HepG2 (cell line): ENCODE results near the gene JAG1. TPM values are rescaled to one million over a fixed set of nuclear protein-coding genes. Genes with fewer than 3 reads are reported as not detected.
A peak's percentile ranks its signal among the peaks of the same experiment; 100 is the strongest.

ENCODE experiments used
- ATAD3A ChIP-seq: sonication (generic); formaldehyde crosslinking; IDR thresholded peaks from 2 replicates; pipeline ENCODE4 v1.4.0; 2020; ENCODE audit warnings: missing genetic modification reagents
- ATF5 ChIP-seq: sonication (generic); formaldehyde crosslinking; IDR thresholded peaks from 2 replicates; pipeline ENCODE4 v1.4.0; 2020; ENCODE audit warnings: mild to moderate bottlenecking, low read depth, missing genetic modification reagents
- HMGA1 ChIP-seq: sonication (generic); formaldehyde crosslinking; conservative IDR thresholded peaks from 2 replicates; pipeline ENCODE4 v1.4.0; 2020; ENCODE audit warnings: missing genetic modification reagents
- KDM5B ChIP-seq: sonication (generic); formaldehyde crosslinking; IDR thresholded peaks from 2 replicates; pipeline ENCODE4 v1.4.0; 2020; ENCODE audit warnings: missing genetic modification reagents, mild to moderate bottlenecking, borderline replicate concordance
- KMT2B ChIP-seq: IDR thresholded peaks from 2 replicates; pipeline ENCODE4 v1.6.1; 2016; ENCODE audit warnings: missing genetic modification reagents, missing compliant biosample characterization
- MXD4 ChIP-seq: IDR thresholded peaks from 2 replicates; pipeline ENCODE4 v1.6.1; 2016; ENCODE audit warnings: mild to moderate bottlenecking, missing biosample characterization, missing genetic modification reagents
- NKX3-1 ChIP-seq: sonication (generic); formaldehyde crosslinking; IDR thresholded peaks from 2 replicates; pipeline ENCODE4 v1.5.0; 2020; ENCODE audit warnings: missing genetic modification reagents
- SMARCC2 ChIP-seq: fragments of 450-650 bp; IDR thresholded peaks from 2 replicates; pipeline ENCODE4 v1.6.1; 2017; ENCODE audit warnings: antibody characterized with exemption, mild to moderate bottlenecking
- SMARCE1 ChIP-seq: fragments of 450-650 bp; IDR thresholded peaks from 2 replicates; pipeline ENCODE4 v1.6.1; 2017; ENCODE audit warnings: borderline replicate concordance
- TFDP1 ChIP-seq: IDR thresholded peaks from 2 replicates; pipeline ENCODE4 v1.6.1; 2016; ENCODE audit warnings: missing compliant biosample characterization, missing genetic modification reagents, borderline replicate concordance
- THAP11 ChIP-seq: IDR thresholded peaks from 2 replicates; pipeline ENCODE4 v1.6.1; 2016; ENCODE audit warnings: missing biosample characterization, missing genetic modification reagents
- TRAFD1 ChIP-seq: sonication (generic); formaldehyde crosslinking; IDR thresholded peaks from 2 replicates; pipeline ENCODE4 v1.5.1; 2020; ENCODE audit warnings: missing genetic modification reagents, mild to moderate bottlenecking, borderline replicate concordance
- ZBTB26 ChIP-seq: IDR thresholded peaks from 2 replicates; pipeline ENCODE4 v1.6.1; 2016; ENCODE audit warnings: missing compliant biosample characterization, missing genetic modification reagents, borderline replicate concordance
- ZNF296 ChIP-seq: sonication (generic); formaldehyde crosslinking; conservative IDR thresholded peaks from 2 replicates; pipeline ENCODE4 v1.5.0; 2020; ENCODE audit warnings: mild to moderate bottlenecking, missing genetic modification reagents
- ZNF512 ChIP-seq: sonication (generic); formaldehyde crosslinking; IDR thresholded peaks from 2 replicates; pipeline ENCODE4 v1.4.0; 2020; ENCODE audit warnings: mild to moderate bottlenecking, missing genetic modification reagents
- ZNF530 ChIP-seq: sonication (generic); formaldehyde crosslinking; IDR thresholded peaks from 2 replicates; pipeline ENCODE4 v1.5.0; 2020; ENCODE audit warnings: low read depth, mild to moderate bottlenecking, missing genetic modification reagents
- ZNF557 ChIP-seq: sonication (generic); formaldehyde crosslinking; IDR thresholded peaks from 2 replicates; pipeline ENCODE4 v1.4.0; 2020; ENCODE audit warnings: missing genetic modification reagents
- ZNF572 ChIP-seq: sonication (generic); formaldehyde crosslinking; IDR thresholded peaks from 2 replicates; pipeline ENCODE4 v1.5.1; 2020; ENCODE audit warnings: mild to moderate bottlenecking, missing genetic modification reagents
- ZNF580 ChIP-seq: IDR thresholded peaks from 2 replicates; pipeline ENCODE4 v1.6.1; 2016; ENCODE audit warnings: low read depth, borderline replicate concordance
- ZNF607 ChIP-seq: sonication (generic); formaldehyde crosslinking; IDR thresholded peaks from 2 replicates; pipeline ENCODE4 v1.5.1; 2020; ENCODE audit warnings: missing genetic modification reagents, mild to moderate bottlenecking, borderline replicate concordance
- ZNF792 ChIP-seq: IDR thresholded peaks from 2 replicates; pipeline ENCODE4 v1.6.1; 2016
- polyA plus RNA-seq, 8 experiments: library from polyadenylated mRNA; depleted of rRNA in 3 of 8; stranded (reverse) in 7 of 8; unstranded in 1 of 8; fragments of >200 nt; fragmentation: Illumina TruSeq in 4 of 8; extraction: Trizol in 4 of 8; gene quantifications; 2 replicates each; pipeline versions ENCODE4 v1.2.1 to v1.2.3, GENCODE V29; 2011 to 2016; ENCODE audit warnings: low read depth in 4 of 8, missing spikeins in 1 of 8, mixed read lengths in 1 of 8; ENCODE audit not compliant: insufficient read depth in 1 of 8
- total RNA-seq, 5 experiments: library from RNA; depleted of rRNA; stranded (reverse); fragments of >200 nt; fragmentation: Illumina TruSeq; extraction: Trizol; gene quantifications; 2 replicates each; pipeline ENCODE4 v1.2.3, GENCODE V29; 2016; ENCODE audit warnings: low read depth in 1 of 5

JAG1 gene
- total and polyA plus RNA-seq, 2 of the 13 experiments (the other 11 are each of a cell fraction or from before 2014, with no cell fraction given), result 47.1 to 56.3 TPM

GRCh38 chr20:10671221-10671918, 2.4 kb downstream of the JAG1 start (continued):
- no peak; the same call in 1 of the 2 replicates for TF ChIP-seq ZNF512 (CRISPR knock-in tag)
- TF ChIP-seq ZNF530 (CRISPR knock-in tag), result no peak
- no peak for TF ChIP-seq ZNF572
- TF ChIP-seq ZNF580 (CRISPR knock-in tag), result no peak
- TF ChIP-seq ZBTB26 (CRISPR knock-in tag), result peak; percentile 61; the same call in 1 of the 2 replicates
- peak; percentile 84; the same call in 1 of the 2 replicates for TF ChIP-seq MXD4 (CRISPR knock-in tag)
- TF ChIP-seq ZNF607 (CRISPR knock-in tag), result peak; percentile 50; the same call in 1 of the 2 replicates
- no peak for TF ChIP-seq SMARCC2
- TF ChIP-seq ZNF296, result no peak
- peak; percentile 82; the same call in 1 of the 2 replicates for TF ChIP-seq KMT2B
- 0 out of 2 replicates have a peak, but pooled peaks have one; percentile 48 for TF ChIP-seq ATAD3A (CRISPR knock-in tag)
- TF ChIP-seq KDM5B (CRISPR knock-in tag), result no peak
- TF ChIP-seq TRAFD1 (CRISPR knock-in tag), result 0 out of 2 replicates have a peak, but pooled peaks have one; percentile 60
- TF ChIP-seq TFDP1, result peak; percentile 88; the same call in 1 of the 2 replicates
- peak; percentile 46 for TF ChIP-seq THAP11 (CRISPR knock-in tag)
- no peak for TF ChIP-seq ATF5
- TF ChIP-seq ZNF792, result peak; percentile 91
- no peak for TF ChIP-seq HMGA1 (CRISPR knock-in tag)
- no peak for TF ChIP-seq NKX3-1 (CRISPR knock-in tag)
- TF ChIP-seq ZNF557 (CRISPR knock-in tag), result 0 out of 2 replicates have a peak, but pooled peaks have one; percentile 65
- no peak for TF ChIP-seq SMARCE1
